Testis (tissue), 2 donors: Measurements from ENCODE around the gene FIZ1.

ENCODE experiments used
- POLR2A ChIP-seq: fragments of 450-650 bp; IDR thresholded peaks from one replicate; pipeline ENCODE4 v1.6.1; 2017; ENCODE audit warnings: antibody characterized with exemption, mild to moderate bottlenecking, moderate library complexity
- TF ChIP-seq, protein P1 (sequence below), 3 experiments: fragments of 450-650 bp in 2 of 3; fragments of 200-600 bp in 1 of 3; sonication (generic) in 1 of 3; IDR thresholded peaks; one replicate each; pipeline ENCODE4 v1.5.1; 2016 to 2019; ENCODE audit warnings: antibody characterized with exemption in 3 of 3, mild to moderate bottlenecking in 2 of 3, moderate library complexity in 1 of 3

DNA sequence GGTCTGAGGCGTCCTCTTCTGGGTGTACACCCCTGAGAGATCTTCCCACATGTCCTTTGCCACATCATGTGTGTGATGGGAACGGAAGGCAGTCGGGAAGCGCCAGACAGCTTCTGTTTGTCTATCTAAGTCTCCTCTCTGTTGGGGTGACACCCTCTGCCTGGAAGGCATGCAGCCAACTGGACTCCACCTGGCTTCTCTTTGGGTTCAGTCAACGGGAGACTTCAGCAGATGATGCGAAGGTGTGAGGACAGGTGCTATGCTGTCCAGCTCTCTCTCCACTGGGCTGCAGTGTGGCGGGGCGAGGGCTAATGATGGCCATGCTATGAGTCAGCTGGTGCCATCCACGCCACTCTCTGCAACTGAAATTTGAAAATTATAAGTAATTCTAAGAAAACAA is 39.6 kb downstream of the FIZ1 start:
- TF ChIP-seq, protein P1, sequence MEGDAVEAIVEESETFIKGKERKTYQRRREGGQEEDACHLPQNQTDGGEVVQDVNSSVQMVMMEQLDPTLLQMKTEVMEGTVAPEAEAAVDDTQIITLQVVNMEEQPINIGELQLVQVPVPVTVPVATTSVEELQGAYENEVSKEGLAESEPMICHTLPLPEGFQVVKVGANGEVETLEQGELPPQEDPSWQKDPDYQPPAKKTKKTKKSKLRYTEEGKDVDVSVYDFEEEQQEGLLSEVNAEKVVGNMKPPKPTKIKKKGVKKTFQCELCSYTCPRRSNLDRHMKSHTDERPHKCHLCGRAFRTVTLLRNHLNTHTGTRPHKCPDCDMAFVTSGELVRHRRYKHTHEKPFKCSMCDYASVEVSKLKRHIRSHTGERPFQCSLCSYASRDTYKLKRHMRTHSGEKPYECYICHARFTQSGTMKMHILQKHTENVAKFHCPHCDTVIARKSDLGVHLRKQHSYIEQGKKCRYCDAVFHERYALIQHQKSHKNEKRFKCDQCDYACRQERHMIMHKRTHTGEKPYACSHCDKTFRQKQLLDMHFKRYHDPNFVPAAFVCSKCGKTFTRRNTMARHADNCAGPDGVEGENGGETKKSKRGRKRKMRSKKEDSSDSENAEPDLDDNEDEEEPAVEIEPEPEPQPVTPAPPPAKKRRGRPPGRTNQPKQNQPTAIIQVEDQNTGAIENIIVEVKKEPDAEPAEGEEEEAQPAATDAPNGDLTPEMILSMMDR (IDR thresholded peaks at IDR 0.05) = no peak
- no peak for TF ChIP-seq POLR2A
